Right renal pelvis (tissue), 4 donors: ENCODE measurements around the gene SMAD6. TPM values are rescaled to one million over a fixed set of nuclear protein-coding genes. Genes with fewer than 3 reads are reported as not detected.
A peak's percentile ranks its signal among the peaks of the same experiment; 100 is the strongest.
"Not testable (repeated sequence)": the region's sequence is repeated elsewhere in the genome, so short reads cannot be mapped to it uniquely, and the experiment has no call there.

Experiments used
- DNase-seq, 4 donors: peaks; one replicate each; pipeline ENCODE4 v3.0.0-alpha.2; 2013; ENCODE audit warnings: low read depth in 4 of 4, low spot score in 3 of 4, missing footprints in 1 of 4
- polyA plus RNA-seq, 4 donors: library from polyadenylated mRNA; unstranded; fragments of 120-200 nt; gene quantifications; one replicate each; pipeline ENCODE4 v1.2.1, GENCODE V29; 2013; ENCODE audit not compliant: insufficient read length in 4 of 4

SMAD6 gene
- polyA plus RNA-seq, 4 donors = 27.9 to 45.7 (median 31.4) TPM

DNA sequence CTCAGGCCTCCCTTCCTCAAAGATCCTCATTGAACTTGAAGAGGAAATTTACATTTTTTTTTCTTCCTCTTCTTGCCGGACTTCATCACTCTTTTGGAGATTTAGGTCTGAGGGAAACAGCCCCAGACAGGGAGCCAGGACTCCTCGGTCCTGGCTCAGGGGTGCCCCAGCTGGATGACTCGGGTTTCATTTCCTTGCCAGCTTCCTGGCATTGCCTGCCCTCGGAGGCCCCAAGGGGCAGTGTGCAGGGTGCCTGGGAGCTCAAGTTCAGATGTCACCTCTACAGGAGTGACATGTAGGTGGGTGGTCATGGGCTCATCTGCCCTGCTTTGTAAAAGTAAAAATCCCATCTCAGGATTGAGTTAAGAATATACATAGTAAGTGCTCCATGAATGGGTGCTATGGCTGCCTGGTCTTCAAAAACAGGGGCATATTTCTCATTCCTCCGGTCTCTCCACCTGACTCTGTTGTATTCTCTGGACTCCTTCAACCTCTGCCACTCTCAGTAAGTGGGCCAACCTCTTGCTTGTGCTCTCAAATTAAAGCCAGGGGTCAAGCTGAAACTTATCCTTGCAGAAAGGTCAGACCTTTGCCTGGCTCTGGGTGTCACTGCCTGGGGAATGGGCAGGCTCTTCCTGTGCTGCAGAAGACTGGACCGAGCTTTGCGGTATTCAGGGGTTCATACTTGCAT lies 51.8 kb downstream of the SMAD6 start:
- DNase-seq = no peak

DNA sequence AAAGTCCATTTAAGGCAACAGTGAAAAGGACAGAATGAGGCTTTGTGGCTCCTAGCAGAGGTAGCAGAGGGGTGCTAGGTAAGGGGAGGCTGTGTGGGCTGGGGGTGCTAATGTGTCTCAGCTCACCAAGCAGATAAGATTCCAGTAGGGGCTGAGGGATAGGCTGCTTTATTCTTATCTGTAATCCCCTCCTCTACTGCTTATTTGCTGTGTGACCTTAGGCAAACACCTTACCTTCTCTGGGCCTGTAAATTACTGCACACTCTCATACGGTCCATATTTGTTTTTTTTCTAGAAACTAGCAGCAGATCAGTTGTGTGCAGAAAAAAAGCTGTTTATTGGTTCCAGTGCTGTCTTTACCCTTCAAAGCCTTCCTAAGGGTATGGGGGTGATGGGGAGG lies 52.8 kb downstream of the SMAD6 start:
- DNase-seq = no peak

GRCh38 chr15:66755298-66756068 lies 53.4 kb downstream of the SMAD6 start:
- DNase-seq = no peak

GRCh38 chr15:66756295-66756694 lies 54.3 kb downstream of the SMAD6 start:
- no peak for DNase-seq

DNA sequence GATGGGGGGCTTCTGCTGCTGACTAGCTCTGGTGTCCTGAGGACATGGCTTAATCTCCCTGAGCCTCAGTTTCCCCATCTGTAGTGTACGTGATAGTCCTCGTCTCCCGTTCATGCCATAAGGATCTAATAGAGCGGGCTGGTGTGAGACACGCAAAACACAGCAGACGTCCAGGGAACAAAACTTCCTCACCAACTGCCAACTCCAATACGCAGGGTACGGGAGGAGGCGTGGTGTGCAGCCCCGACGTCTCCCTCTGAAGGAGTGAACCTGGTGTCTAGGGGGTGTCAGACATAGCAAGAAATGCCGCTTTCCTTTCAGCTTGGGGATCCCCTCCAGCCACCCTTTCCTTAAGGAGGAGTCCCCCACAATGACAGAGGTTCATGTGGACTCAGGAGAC lies 55.0 kb downstream of the SMAD6 start:
- no peak for DNase-seq

DNA sequence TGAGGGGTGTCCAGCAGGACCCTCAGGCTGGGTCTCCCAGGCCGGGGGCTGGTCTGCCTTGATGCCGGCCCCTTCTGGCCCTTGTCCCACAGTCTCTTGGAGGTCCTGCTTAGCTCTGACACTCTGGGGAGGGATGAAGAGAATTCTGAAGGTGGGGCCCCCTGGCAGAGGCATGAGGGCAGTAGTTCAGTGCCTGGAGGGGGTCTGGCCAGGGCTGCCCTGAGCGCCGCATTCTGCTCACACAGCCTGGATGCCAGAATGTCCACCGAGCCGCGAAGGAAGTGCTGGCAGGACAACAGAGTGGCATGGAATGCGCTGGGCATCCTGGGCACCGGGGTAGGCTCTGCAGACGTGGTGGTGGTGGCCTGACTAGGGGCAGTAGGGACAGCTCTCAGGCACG lies 55.5 kb downstream of the SMAD6 start:
- DNase-seq = no peak

GRCh38 chr15:66758217-66758616 lies 56.2 kb downstream of the SMAD6 start:
- DNase-seq = not testable (repeated sequence)

- no peak for DNase-seq
These were observed 56.8 kb downstream of the SMAD6 start for GRCh38 chr15:66758844-66759243.

DNA sequence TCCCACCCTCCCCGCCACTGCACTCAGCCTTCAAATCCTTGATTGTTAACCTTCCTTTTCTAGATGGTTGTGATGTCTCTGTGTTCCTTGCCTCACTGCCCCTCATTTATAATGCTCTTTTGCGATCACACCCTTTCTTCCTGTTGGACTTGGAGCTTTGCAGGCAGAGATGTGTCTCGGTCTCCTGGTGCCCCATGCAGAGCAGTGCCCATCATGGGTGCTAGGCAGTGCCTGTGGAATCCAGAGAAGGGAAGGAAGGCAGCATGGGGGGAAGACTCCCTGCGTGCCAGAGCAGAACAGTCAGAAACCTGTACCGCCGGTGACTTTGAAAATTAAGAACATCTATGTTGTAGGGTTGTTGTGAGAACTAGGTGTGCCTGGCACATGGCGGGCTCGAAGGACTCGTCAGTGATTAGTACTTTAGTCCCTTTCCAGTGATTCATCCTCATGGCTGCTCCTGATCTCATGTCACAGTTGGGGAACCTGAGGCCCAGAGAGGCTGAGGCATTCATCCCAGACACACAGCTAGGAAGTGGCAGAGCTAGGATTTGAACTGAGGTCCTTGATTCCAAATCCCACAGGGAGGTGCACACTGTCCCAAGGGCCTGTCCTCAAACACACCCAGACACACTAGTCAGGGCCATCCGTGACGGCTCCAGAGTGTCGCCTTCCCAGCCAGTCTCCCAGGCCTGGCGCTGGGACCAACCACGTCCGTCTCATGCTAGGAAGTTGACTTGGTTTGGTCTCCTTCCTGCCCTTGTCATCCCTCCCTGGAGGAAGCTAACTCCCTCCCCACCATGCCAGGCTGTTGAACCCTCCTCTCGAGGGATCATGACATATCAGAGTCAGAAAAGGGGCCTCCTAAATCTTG lies 58.3 kb downstream of the SMAD6 start:
- DNase-seq = no peak

DNA sequence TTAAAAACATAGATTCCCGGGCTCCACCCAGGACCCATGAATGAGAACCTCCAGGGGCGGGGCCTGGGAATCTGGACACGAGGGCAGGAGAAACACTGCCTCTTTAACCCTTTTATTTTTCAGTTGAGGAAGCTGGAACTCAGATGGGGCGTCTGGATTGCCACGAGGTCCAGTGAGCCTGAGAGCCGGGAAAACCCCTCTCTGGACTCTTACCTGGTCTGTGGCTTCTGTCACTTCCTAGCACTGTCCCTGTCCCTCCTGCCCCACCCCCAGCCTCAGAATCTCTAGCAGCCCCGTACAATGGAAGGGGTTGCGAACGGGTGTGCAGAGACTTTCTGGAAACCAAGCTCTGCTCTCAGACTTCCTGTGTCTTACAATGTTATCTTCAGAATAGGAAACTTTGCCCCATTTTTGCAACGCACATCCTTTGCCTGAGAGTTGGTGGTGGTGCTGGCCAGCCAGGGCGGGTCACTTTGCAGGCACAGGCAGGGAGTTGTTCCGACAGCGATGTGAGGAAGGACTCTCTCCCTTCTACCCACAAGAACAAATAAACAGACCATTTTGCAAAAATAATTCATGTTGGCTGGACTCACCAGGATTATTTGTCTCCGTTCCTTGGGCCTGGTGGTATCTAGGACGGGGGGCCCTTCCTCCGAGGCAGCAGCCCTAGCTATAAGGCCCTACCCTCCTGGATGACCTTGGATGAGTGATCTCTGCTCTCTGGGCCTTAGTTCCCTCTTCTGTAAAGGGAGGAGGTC lies 59.1 kb downstream of the SMAD6 start:
- DNase-seq = no peak

DNA sequence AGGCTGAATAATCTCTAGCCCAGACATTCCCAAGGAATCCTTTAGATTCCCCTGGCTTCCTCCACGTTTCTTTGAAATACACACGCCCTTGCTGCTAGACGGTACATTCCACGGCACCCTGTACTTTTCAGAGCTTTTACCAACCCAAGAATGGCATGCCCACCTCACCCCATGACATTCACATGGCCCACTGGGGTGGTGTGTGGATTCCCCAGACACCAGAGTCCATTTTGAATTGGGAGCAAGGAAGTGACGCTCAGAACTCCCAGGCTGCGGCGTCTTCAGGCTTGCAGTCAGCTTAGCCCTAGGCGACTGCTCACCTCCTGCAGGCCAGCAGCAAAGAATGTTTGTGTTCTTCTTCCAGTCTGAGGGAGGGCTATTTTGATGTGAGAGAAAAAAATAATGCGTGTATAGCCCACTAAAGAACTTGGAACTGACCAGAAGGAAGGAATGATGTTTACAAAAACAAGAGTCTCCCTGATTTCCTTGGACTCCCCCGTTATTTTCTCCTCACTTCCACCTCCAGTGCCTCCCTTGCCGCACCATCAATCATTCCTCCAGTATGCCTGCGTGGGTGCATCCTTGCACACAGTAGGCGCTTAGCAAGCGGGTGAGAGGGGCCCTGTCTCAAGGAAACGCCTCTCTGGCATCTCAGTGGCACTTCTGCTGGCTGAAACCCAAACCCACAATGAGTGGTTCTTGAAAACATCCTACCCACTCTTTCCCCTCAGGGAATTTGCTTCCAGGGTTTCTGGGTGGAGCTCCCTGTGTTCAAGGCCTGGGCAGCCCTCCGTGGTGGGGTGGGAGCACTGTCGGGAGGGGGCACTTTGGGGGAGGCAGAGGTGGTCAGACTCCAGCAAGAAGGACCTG lies 59.9 kb downstream of the SMAD6 start:
- no peak for DNase-seq

- DNase-seq = no peak
These were observed 61.4 kb downstream of the SMAD6 start for GRCh38 chr15:66763186-66764071.

- no peak for DNase-seq
These were observed 62.2 kb downstream of the SMAD6 start for GRCh38 chr15:66764072-66764786.

DNA sequence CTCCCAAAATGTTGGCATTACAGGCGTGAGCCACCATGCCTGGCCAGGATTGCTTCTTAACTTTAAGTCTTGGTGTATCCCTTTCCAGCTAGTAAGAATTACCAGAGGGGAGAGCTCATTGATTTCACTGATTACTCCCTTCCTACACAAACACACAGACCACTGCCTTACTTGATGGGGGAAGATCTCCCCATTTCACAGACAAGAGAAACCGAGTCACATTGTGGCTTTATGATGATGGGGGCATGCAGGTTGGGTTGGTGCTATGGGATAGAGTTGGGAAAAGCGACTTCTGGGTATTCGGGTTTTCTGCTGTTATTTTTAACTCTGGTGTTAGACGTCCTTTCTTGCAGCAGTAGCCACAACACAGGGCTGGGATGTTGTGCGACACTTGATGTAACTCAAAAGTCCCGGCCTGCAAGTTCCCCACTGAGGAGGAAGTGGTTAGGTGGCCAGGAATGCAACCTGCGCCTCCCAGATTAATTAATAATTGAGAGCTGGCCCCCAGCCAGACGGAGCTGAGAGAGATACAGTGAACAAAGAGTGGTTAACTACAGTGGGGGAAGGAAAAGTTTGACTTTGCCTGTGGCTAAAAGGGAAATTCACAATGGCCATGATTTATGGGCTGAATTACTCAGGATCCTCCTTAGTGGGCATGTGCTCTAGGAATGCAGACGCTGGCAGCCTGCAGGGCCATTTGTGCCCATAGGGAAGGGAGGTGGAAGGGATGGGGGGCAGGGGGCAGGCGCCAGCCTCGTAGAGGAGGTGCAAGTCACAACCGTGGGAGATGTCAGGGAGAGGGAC lies 63.6 kb downstream of the SMAD6 start:
- DNase-seq = peak; percentile 76 to 93 (median 86)

GRCh38 chr15:66766282-66767230 lies 64.5 kb downstream of the SMAD6 start:
- DNase-seq = no peak

GRCh38 chr15:66767240-66767659 lies 65.2 kb downstream of the SMAD6 start:
- no peak for DNase-seq
